GM18526 (cell line): ENCODE measurements around the gene FAM217B.

Source experiments
- POLR2A ChIP-seq: IDR thresholded peaks from 3 replicates; pipeline ENCODE4 v1.6.1; 2011; ENCODE audit not compliant: insufficient read length; ENCODE audit errors: extremely low read depth

The FAM217B gene

DNA sequence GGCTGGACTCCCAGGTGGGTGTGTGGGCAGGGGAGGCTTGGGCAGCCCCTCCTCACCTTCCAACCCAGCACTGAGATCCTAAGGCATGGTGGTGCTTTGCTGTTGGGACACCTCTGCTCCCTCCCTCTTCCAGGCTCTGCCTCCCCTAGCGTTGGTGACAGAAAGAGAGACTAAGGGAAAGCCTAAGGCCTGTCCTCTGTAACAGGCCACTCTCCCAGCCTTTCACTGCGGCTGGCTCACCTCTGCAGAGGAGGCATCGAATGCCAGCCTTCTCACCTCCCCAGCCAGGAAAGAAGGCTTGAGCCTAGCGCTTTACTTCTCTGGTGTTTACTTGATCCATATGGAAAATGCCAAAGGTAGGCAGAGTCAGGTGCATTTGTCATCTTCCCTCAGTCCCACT, 14.5 kb downstream of the FAM217B start:
- TF ChIP-seq POLR2A = no peak

DNA sequence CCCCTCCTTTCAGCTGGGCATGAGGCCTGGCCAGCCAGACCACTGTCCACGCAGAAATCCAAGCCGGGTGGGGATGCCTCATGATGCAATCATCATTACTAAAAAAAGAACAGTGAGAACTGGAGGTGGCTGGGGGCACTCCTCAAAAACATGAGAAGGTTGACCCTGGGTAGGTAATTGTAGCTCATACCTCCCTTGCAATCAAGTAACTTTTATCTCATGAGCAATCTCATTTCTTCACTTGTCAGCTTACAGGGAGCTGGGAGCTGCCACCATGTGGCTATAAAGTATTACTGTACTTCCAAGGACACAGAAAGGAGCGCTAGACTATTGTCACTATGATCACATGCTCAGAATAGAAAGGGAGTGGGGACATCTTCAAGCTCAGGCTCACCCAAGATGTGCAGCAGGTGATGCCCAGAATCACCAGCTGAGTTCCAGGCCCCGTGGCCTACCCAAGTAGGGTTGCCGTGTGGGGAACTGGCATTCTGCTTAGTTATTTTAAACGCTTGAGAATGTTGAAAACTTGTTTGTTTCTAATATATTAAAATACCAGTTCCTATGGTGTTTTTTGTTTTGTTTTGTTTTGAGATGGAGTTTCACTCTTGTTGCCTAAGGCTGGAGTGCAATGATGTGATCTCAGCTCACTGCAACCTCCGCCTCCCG, 15.1 kb downstream of the FAM217B start:
- TF ChIP-seq POLR2A = no peak

DNA sequence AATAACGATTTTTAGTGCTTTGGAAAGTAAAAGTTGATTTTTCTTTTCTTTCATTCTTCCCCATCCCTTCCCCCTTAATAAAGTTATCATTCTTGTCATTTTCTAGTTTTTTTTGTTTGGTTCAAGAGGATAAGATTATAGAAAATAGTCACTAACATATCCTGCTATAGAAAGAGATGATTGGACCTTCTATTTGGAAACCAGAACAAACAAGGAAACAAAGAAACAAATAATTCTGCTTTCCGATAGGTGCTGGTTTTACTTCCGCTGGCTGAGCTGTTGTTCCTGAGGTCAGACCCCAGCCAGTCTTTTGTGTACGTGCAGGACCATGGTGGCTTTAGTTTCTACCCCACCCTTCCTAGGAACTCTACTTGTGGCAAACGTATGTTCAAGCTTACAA, 17.9 kb downstream of the FAM217B start, which contains the start of gene CDH26:
TSS of gene CDH26 (plus strand) at position 301 of the 400 bp plus-strand sequence. CDS start 304 bp downstream, outside the sequence.
- TF ChIP-seq POLR2A = no peak

DNA sequence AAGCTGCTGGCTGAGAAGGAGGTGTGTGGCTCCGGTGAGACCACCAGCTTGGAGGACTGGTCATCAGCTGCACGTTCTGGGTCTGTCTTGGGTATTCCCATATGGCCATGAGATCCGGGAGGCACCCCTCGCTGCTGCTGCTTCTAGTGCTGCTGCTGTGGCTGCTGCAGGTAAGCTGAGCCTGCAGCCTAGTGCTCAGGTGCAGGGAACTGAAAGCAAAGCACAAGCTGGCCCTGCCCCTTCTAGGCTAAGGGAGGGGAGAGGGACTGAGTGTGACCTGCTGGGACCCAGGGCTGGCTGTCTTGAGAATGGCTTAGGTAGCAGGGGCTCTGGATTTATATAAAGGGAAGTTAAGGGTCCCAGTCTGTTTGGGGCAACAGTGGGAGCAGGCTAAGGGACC, 18.4 kb downstream of the FAM217B start:
- TF ChIP-seq POLR2A = no peak

DNA sequence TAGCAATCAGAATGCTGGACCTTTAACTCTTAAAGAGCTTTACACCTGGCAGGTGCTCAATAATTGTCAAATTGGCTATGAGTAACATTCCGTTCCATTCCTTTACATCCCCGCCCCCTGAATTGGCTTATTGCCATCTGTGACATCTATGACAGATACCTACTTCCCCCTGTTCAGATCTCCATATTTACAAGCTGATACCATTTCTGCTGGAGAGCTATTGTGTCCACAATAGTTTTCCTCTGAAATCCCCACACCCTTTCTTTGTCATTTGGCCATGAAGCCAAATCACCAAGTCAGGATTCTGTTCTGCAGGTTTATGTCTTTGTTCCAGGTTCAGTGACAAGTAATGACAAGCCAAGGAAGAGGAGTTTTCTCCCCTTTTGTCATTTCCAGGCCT, 21.2 kb downstream of the FAM217B start:
- no peak for TF ChIP-seq POLR2A

DNA sequence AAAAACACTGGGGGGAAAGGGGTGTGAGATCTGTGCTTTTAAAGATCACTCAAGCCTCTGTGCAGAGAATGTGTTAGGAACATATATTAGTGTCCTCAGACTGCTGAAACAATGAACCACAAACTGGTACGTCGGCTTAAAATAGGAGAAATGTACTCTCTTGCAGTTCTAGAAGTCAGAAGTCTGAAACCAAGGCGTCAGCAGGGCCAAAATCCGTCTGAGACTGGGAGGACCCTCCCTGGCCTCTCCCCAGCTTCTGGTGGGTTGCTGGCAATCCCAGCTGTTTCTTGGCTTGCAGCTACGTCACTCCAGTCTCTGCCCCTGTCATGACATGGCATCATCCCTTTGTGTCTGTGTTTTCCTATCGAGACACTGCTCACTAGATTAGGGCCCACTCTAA, 22.0 kb downstream of the FAM217B start:
- no peak for TF ChIP-seq POLR2A

DNA sequence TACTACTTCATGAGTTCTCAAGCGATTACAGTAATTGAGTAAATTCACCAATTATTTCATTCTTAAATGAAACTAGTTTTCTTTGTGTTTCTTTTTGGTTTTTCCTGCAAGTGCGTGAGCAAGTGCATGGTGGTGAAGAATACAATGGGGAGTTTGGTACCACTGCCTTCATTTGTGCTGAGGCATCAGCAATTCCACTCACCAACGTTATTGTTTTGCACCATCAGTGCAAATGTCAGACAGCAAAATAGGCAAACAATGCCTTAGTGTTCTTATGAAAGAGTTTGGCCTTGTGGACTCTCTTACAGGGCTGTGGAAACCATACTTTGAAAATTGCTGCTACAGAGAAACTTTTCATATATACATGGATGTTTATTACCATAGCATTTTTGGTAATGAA, 26.2 kb downstream of the FAM217B start:
- TF ChIP-seq POLR2A = no peak

DNA sequence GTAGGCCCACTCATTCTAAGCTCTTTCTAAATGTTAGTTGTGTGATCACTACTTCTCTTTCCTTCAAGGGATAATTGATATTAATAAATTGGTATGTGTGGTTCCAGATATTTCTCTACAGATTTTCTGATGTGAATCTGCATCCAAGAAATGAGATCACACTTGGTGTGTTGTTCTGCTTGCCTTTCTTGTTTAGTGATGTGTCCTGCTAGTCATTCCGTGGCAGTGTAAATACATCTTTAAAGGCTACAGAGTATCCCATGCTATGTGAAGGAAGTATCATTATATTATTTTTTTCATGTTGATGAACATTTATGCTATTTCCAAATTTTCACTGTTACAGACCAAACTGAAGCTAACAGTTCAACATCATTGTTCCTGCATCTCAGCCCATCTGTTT, 31.2 kb downstream of the FAM217B start:
- TF ChIP-seq POLR2A = no peak

DNA sequence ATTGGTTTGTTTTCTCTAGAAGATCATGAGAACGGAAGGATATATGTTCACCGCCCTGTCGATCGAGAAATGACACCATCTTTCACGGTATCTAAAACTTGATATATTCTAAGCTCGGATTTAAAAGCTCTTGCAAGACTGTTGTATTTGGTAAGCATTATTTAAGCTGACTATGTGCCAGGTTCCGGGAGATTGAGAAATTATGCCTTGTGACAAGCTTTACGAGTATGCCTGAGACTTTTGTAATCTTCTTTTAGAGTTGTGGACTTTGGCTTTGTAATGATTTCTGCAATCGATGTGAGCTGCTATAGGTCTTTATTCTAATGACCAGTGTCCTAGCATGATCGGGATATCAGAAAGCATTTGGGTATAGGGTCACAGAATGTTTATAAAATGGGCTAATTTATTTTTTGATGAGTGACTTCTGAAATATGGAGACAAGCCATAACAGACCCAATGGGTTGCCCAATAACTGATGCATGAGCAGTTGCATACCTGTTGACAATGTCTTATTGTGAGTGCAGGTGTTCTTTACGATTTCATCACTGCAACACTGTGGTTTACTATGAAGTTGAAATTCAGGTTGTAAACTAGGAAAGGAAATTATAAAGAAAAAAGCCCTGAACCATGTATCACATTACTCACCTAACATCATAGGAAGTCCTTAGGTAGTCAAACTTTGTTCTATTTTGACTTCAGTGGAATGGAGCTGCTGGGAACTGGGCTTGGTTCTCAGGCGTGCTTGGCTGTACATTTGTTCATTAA, 32.0 kb downstream of the FAM217B start:
- no peak for TF ChIP-seq POLR2A

DNA sequence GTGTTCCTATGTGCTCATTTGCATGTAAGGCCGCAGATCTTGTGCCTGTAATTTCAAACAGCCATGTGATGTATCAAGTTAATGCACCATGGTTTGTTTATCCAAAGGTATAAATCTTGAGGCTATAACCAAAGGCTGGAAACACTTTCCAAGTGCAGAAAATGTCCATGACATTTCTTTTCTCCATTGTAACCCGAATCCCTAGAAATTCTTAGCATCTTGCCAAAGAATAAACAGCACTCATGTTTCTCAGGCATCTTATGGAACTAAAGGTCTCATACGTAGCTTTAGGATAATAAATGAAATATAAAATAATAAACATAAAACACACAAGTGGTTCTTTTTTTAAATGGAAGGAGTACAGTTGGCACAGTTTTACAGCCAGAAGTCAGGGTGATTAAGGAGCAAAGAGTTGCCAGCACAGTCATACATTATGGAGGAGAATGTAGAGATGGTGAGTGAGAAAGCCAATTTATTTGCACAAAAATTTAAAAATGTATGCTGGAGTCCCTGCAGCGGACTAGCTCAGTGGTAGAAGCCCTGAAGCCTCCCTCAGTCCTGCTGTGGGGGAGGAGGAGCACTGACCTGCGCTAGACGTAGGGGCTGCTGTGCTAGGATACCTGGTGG, 36.1 kb downstream of the FAM217B start:
- TF ChIP-seq POLR2A = no peak

DNA sequence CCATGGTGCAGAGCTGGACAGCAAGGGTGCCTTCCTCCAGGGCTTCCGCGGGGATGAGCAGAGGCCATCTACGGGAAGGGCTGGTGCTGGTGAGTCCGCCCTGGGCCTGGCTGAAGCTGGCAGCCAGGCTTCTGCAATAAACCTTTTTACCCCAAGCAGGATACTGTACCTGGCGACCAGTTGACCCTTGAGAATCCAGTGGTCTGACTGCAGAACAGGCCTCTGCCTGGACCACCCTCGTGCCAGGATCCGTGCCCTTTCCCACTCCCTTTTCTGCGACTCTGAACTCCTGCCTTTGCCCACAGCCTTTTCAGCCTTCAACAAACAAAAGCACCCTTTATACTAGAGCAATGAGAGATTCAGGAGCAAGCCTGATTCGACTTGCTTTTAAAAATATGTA, 36.9 kb downstream of the FAM217B start:
- TF ChIP-seq POLR2A = no peak

DNA sequence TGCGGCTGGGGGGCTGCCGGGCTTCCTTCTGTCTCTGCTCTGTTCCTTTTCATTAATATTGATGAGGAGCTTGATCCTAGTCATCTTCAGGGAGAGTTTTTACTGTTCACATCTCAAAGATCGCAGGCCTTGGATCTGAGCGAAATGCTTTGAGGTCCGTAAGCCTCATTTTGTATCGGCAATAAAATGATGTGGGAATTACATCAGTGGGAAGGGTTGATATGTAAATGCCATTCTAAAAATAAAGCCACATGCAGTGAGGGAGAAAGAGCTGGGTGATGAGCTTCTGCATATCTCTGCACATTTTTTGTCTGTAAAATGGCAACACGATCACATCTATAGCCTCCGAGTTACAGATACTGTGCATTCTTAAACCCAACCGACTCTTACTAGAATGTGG, 42.9 kb downstream of the FAM217B start:
- TF ChIP-seq POLR2A = no peak

DNA sequence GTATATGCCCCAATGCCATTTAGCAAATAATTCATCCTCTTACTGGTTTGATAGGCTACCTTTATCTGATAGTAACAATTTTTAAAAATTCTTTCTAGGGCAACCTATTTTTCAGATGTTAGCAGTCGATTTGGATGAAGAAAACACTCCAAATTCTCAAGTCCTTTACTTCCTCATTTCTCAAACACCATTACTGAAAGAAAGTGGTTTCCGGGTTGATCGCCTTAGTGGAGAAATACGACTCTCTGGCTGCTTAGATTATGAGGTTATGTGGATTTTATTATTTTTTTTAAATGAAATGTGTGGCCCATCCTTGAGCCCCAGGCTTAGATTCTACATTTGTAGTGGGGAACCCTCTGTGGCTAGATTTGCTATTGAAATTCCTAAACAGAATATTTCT, 44.4 kb downstream of the FAM217B start:
- no peak for TF ChIP-seq POLR2A

DNA sequence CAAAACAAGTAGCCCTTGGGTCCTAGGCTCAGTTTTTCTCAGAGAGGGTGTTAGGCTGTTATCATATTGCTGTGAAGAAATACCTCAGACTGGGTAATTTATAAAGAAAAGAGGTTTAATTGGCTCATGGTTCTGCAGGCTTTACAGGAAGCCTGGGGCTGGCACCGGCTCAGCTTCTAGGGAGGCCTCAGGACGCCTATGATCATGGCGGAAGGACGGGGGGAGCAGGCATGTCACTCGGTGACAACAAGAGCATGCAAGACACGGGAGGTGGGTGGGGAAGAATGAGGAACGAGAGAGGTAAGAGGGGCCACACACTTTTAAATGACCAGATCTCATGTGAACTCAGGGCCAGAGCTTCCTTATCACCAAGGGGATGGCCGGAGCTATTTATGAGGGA, 45.0 kb downstream of the FAM217B start:
- TF ChIP-seq POLR2A = no peak

DNA sequence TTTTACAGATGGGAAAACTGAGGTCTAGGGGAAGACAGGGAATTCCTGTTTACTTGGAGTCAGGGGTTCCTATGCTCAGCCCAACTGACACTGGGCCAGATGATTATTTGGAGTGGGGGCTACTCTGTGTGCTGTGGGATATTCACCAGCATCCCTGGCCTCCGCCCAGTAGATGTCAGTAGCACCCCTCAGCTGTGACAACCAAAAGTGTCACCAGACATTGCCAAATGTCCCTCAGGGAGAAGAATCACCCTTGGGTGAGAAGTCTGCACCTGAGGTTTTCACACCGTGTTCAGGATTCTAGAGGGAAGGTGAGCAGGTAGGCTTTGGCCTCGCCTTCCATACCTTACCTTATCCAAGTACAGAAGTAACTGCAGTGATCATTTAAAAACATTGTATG, 45.7 kb downstream of the FAM217B start:
- TF ChIP-seq POLR2A = no peak

DNA sequence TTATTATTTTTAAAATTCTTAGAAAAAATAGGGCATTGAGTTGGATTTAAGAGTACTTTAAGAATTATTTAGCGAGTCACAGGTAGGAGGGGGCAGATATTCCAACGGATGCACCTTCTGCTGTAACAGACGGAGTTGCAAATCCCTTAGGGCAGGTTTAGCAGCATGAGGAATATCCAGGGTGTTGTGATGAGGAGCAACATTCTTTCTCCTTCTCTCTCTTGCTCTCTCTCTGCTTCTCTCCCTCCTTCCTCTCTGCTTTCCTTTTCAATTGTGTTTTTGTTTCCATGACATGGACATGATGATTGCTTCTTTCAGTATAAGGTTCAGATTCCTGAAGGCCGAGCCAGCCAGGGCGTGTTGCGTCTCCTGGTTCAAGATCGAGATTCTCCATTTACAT, 46.9 kb downstream of the FAM217B start:
- no peak for TF ChIP-seq POLR2A
